Measurements from ENCODE around the gene GPA33.

GPA33 gene

GRCh38 chr1:167090314-167090942 lies at the start of gene GPA33:
Gene GPA33 (minus strand): TSS chr1:167090377. CDS start chr1:167090287, 90 bp downstream.
- in situ Hi-C loops (cut with MboI; ENCODE audit: low sequenced_read_pairs): no loop called here

GRCh38 chr1:167138703-167139102 lies 48.5 kb upstream of the GPA33 start:
- in situ Hi-C loops (cut with MboI; ENCODE audit: low sequenced_read_pairs): no loop called here

- in situ Hi-C loops (cut with MboI; ENCODE audit: low sequenced_read_pairs): no loop called here
Measured at GRCh38 chr1:167137793-167138510, 47.8 kb upstream of the GPA33 start.

- in situ Hi-C loops (cut with MboI; ENCODE audit: low sequenced_read_pairs): no loop called here
Measured at GRCh38 chr1:167137332-167137781, 47.2 kb upstream of the GPA33 start.

- in situ Hi-C loops (cut with MboI; ENCODE audit: low sequenced_read_pairs): no loop called here
Measured at GRCh38 chr1:167136806-167137205, 46.6 kb upstream of the GPA33 start.

GRCh38 chr1:167136191-167136614 lies 46.0 kb upstream of the GPA33 start:
- in situ Hi-C loops (cut with MboI; ENCODE audit: low sequenced_read_pairs): no loop called here

GRCh38 chr1:167135281-167135840 lies 45.2 kb upstream of the GPA33 start:
- in situ Hi-C loops (cut with MboI; ENCODE audit: low sequenced_read_pairs): no loop called here

GRCh38 chr1:167132301-167133010 lies 42.3 kb upstream of the GPA33 start:
- in situ Hi-C loops (cut with MboI; ENCODE audit: low sequenced_read_pairs): no loop called here

GRCh38 chr1:167130829-167131510 lies 40.8 kb upstream of the GPA33 start:
- in situ Hi-C loops (cut with MboI; ENCODE audit: low sequenced_read_pairs): no loop called here

- in situ Hi-C loops (cut with MboI; ENCODE audit: low sequenced_read_pairs): no loop called here
Measured at GRCh38 chr1:167128261-167129227, 38.4 kb upstream of the GPA33 start.

GRCh38 chr1:167127661-167128060 lies 37.5 kb upstream of the GPA33 start:
- in situ Hi-C loops (cut with MboI; ENCODE audit: low sequenced_read_pairs): no loop called here

GRCh38 chr1:167127236-167127635 lies 37.1 kb upstream of the GPA33 start:
- in situ Hi-C loops (cut with MboI; ENCODE audit: low sequenced_read_pairs): no loop called here

- in situ Hi-C loops (cut with MboI; ENCODE audit: low sequenced_read_pairs): no loop called here
Measured at GRCh38 chr1:167126811-167127210, 36.6 kb upstream of the GPA33 start.

GRCh38 chr1:167126317-167126716 lies 36.1 kb upstream of the GPA33 start:
- in situ Hi-C loops (cut with MboI; ENCODE audit: low sequenced_read_pairs): no loop called here

- in situ Hi-C loops (cut with MboI; ENCODE audit: low sequenced_read_pairs): no loop called here
Measured at GRCh38 chr1:167122568-167122967, 32.4 kb upstream of the GPA33 start.

- in situ Hi-C loops (cut with MboI; ENCODE audit: low sequenced_read_pairs): no loop called here
Measured at GRCh38 chr1:167122121-167122480, 31.9 kb upstream of the GPA33 start.

- in situ Hi-C loops (cut with MboI; ENCODE audit: low sequenced_read_pairs): no loop called here
Measured at GRCh38 chr1:167121375-167122120, 31.4 kb upstream of the GPA33 start.

- in situ Hi-C loops (cut with MboI; ENCODE audit: low sequenced_read_pairs): no loop called here
Measured at GRCh38 chr1:167120899-167121298, 30.7 kb upstream of the GPA33 start.

- in situ Hi-C loops (cut with MboI; ENCODE audit: low sequenced_read_pairs): no loop called here
Measured at GRCh38 chr1:167119696-167120095, 29.5 kb upstream of the GPA33 start.

Data from hTERT RPE-1 (cell line).